Measurements from ENCODE around the gene MGAT4A. TPM values are rescaled to one million over a fixed set of nuclear protein-coding genes. Genes with fewer than 3 reads are reported as not detected.

The MGAT4A gene
- total and polyA plus RNA-seq, 2 experiments from 2014 or later = 4.4 to 5.6 TPM

DNA sequence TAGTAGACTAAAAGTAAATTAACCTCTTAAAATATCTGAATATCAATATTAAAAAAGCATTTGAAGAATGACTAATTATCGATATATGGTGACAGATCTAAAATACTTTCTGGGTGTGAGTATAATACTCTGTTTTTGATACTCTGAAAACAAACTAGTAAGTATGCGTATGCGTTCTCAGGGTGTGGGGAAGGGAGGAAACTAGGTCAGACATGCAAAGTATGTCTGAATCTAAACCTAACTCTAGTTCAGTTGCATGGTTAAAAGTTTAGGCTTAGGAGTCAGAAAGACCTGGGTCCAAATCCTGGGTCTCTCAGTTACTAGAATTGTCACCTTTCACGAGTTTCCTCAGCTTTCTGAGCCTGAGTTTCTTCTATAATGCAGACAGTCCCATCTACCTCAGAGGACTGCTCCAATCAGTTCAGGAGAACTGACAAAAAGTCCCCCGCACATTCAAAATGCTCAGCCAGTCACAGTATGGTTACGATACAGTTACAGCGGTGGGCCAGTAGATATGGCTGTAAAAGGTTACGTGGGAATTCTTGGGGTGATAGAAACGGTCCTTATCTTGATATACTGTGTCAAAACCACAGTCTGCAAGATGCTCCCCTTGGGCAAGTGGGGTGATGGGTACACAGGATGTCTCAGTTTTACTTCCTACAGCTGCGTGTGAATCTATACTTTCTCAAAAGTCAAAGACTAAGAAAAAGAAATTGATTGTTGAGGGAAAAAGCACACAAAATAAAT lies 93.4 kb downstream of the MGAT4A start:
- Histone ChIP-seq H3K4me1 (ENCODE audit: insufficient read depth) (no peaks in the 10 kb centered on the region), H3F3A (replicated peaks; ENCODE audit: low read depth) (no peaks in the 10 kb centered on the region), H4K20me1 (replicated peaks; ENCODE audit: insufficient read depth) (no peaks in the 10 kb centered on the region), H3K27me3 (ENCODE audit: insufficient read depth) (no peaks in the 10 kb centered on the region), H3K27ac (ENCODE audit: low read depth) (no peak overlapping the region), H3K36me3 (ENCODE audit: insufficient read depth) (no peaks in the 10 kb centered on the region), H3K4me3 (no peak overlapping the region), H3K9me2 (ENCODE audit: insufficient read depth) (no peaks in the 10 kb centered on the region), H2AFZ (no peak overlapping the region), H3K4me2 (no peak overlapping the region), H3K79me2 (replicated peaks; ENCODE audit: insufficient read depth) (no peaks in the 10 kb centered on the region)
- DNase-seq (ENCODE audit: low spot score) (no peak), ATAC-seq (no peak)
- no peaks in the 10 kb centered on the region for H3K27me3 Mint-ChIP-seq (ENCODE audit: insufficient read depth, low read depth, poor library complexity)
- TF ChIP-seq, protein P1, sequence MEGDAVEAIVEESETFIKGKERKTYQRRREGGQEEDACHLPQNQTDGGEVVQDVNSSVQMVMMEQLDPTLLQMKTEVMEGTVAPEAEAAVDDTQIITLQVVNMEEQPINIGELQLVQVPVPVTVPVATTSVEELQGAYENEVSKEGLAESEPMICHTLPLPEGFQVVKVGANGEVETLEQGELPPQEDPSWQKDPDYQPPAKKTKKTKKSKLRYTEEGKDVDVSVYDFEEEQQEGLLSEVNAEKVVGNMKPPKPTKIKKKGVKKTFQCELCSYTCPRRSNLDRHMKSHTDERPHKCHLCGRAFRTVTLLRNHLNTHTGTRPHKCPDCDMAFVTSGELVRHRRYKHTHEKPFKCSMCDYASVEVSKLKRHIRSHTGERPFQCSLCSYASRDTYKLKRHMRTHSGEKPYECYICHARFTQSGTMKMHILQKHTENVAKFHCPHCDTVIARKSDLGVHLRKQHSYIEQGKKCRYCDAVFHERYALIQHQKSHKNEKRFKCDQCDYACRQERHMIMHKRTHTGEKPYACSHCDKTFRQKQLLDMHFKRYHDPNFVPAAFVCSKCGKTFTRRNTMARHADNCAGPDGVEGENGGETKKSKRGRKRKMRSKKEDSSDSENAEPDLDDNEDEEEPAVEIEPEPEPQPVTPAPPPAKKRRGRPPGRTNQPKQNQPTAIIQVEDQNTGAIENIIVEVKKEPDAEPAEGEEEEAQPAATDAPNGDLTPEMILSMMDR (conservative IDR thresholded peaks at IDR 0.05; ENCODE audit: low read depth in 2 of 2) = no peak
- no peak for TF ChIP-seq ZNF331 (CRISPR knock-in tag; IDR thresholded peaks at IDR 0.05; ENCODE audit: low read depth)
- TF ChIP-seq, protein P2, sequence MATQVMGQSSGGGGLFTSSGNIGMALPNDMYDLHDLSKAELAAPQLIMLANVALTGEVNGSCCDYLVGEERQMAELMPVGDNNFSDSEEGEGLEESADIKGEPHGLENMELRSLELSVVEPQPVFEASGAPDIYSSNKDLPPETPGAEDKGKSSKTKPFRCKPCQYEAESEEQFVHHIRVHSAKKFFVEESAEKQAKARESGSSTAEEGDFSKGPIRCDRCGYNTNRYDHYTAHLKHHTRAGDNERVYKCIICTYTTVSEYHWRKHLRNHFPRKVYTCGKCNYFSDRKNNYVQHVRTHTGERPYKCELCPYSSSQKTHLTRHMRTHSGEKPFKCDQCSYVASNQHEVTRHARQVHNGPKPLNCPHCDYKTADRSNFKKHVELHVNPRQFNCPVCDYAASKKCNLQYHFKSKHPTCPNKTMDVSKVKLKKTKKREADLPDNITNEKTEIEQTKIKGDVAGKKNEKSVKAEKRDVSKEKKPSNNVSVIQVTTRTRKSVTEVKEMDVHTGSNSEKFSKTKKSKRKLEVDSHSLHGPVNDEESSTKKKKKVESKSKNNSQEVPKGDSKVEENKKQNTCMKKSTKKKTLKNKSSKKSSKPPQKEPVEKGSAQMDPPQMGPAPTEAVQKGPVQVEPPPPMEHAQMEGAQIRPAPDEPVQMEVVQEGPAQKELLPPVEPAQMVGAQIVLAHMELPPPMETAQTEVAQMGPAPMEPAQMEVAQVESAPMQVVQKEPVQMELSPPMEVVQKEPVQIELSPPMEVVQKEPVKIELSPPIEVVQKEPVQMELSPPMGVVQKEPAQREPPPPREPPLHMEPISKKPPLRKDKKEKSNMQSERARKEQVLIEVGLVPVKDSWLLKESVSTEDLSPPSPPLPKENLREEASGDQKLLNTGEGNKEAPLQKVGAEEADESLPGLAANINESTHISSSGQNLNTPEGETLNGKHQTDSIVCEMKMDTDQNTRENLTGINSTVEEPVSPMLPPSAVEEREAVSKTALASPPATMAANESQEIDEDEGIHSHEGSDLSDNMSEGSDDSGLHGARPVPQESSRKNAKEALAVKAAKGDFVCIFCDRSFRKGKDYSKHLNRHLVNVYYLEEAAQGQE (IDR thresholded peaks at IDR 0.05; ENCODE audit: unreplicated experiment) = no peak
- TF ChIP-seq, protein P3, sequence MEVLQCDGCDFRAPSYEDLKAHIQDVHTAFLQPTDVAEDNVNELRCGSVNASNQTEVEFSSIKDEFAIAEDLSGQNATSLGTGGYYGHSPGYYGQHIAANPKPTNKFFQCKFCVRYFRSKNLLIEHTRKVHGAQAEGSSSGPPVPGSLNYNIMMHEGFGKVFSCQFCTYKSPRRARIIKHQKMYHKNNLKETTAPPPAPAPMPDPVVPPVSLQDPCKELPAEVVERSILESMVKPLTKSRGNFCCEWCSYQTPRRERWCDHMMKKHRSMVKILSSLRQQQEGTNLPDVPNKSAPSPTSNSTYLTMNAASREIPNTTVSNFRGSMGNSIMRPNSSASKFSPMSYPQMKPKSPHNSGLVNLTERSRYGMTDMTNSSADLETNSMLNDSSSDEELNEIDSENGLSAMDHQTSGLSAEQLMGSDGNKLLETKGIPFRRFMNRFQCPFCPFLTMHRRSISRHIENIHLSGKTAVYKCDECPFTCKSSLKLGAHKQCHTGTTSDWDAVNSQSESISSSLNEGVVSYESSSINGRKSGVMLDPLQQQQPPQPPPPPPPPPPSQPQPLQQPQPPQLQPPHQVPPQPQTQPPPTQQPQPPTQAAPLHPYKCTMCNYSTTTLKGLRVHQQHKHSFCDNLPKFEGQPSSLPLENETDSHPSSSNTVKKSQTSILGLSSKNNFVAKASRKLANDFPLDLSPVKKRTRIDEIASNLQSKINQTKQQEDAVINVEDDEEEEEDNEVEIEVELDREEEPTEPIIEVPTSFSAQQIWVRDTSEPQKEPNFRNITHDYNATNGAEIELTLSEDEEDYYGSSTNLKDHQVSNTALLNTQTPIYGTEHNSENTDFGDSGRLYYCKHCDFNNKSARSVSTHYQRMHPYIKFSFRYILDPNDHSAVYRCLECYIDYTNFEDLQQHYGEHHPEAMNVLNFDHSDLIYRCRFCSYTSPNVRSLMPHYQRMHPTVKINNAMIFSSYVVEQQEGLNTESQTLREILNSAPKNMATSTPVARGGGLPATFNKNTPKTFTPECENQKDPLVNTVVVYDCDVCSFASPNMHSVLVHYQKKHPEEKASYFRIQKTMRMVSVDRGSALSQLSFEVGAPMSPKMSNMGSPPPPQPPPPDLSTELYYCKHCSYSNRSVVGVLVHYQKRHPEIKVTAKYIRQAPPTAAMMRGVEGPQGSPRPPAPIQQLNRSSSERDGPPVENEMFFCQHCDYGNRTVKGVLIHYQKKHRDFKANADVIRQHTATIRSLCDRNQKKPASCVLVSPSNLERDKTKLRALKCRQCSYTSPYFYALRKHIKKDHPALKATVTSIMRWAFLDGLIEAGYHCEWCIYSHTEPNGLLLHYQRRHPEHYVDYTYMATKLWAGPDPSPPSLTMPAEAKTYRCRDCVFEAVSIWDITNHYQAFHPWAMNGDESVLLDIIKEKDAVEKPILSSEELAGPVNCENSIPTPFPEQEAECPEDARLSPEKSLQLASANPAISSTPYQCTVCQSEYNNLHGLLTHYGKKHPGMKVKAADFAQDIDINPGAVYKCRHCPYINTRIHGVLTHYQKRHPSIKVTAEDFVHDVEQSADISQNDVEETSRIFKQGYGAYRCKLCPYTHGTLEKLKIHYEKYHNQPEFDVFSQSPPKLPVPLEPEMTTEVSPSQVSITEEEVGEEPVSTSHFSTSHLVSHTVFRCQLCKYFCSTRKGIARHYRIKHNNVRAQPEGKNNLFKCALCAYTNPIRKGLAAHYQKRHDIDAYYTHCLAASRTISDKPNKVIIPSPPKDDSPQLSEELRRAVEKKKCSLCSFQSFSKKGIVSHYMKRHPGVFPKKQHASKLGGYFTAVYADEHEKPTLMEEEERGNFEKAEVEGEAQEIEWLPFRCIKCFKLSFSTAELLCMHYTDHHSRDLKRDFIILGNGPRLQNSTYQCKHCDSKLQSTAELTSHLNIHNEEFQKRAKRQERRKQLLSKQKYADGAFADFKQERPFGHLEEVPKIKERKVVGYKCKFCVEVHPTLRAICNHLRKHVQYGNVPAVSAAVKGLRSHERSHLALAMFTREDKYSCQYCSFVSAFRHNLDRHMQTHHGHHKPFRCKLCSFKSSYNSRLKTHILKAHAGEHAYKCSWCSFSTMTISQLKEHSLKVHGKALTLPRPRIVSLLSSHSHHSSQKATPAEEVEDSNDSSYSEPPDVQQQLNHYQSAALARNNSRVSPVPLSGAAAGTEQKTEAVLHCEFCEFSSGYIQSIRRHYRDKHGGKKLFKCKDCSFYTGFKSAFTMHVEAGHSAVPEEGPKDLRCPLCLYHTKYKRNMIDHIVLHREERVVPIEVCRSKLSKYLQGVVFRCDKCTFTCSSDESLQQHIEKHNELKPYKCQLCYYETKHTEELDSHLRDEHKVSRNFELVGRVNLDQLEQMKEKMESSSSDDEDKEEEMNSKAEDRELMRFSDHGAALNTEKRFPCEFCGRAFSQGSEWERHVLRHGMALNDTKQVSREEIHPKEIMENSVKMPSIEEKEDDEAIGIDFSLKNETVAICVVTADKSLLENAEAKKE (CRISPR knock-in tag; IDR thresholded peaks at IDR 0.05) = no peak
- no peak for TF ChIP-seq JUNB (IDR thresholded peaks at IDR 0.05; ENCODE audit: unreplicated experiment)
- no peak for TF ChIP-seq ZNF114 (CRISPR knock-in tag; IDR thresholded peaks at IDR 0.05)
- TF ChIP-seq STAT1 (IDR thresholded peaks at IDR 0.05; ENCODE audit: unreplicated experiment) = no peak
- no peak for TF ChIP-seq CREB1 (CRISPR knock-in tag; IDR thresholded peaks at IDR 0.05; ENCODE audit: low read depth)
- no peak for TF ChIP-seq POLR2AphosphoS5 (IDR thresholded peaks at IDR 0.05; ENCODE audit: low read depth)
- no peak for TF ChIP-seq EZH2phosphoT487 (IDR thresholded peaks at IDR 0.05; ENCODE audit: unreplicated experiment)
- no peak for TF ChIP-seq NANOG (IDR thresholded peaks at IDR 0.05; ENCODE audit: borderline replicate concordance)
- TF ChIP-seq, protein P4, sequence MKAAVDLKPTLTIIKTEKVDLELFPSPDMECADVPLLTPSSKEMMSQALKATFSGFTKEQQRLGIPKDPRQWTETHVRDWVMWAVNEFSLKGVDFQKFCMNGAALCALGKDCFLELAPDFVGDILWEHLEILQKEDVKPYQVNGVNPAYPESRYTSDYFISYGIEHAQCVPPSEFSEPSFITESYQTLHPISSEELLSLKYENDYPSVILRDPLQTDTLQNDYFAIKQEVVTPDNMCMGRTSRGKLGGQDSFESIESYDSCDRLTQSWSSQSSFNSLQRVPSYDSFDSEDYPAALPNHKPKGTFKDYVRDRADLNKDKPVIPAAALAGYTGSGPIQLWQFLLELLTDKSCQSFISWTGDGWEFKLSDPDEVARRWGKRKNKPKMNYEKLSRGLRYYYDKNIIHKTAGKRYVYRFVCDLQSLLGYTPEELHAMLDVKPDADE (IDR thresholded peaks at IDR 0.05) = no peak
- TF ChIP-seq EZH2 (IDR thresholded peaks at IDR 0.05; ENCODE audit: low read depth, unreplicated experiment) = no peak
- H3K27ac Mint-ChIP-seq = no peak overlapping the region
- H3K9me3 Mint-ChIP-seq = no peaks in the 10 kb centered on the region
- peaks cover 11% of the 10 kb centered on the region for H3K4me1 Mint-ChIP-seq
- H3K4me3 Mint-ChIP-seq = no peak overlapping the region
- H3K36me3 Mint-ChIP-seq (ENCODE audit: low read depth) = no peaks in the 10 kb centered on the region

Data from GM23338 (cell line).